Neural progenitor cell (in vitro differentiated cells): ENCODE data around the gene MYL7. TPM values are rescaled to one million over a fixed set of nuclear protein-coding genes. Genes with fewer than 3 reads are reported as not detected.

Experiments
- DNase-seq: peaks from one replicate; pipeline ENCODE4 v3.0.0-alpha.2; 2016; ENCODE audit warnings: low spot score
- H2AFZ ChIP-seq: fragments of 200-600 bp; sonication (generic); replicated peaks from 2 replicates; pipeline ENCODE4 v1.6.1; 2016; ENCODE audit warnings: antibody characterized with exemption
- H3F3A ChIP-seq: fragments of 200-600 bp; sonication (generic); 2 replicates; pipeline ENCODE4 v1.6.1; 2016; ENCODE audit warnings: antibody characterized with exemption, low read depth
- H3K27ac ChIP-seq: fragments of 200-600 bp; sonication (generic); 2 replicates; pipeline ENCODE4 v1.5.1; 2016; ENCODE audit warnings: mild to moderate bottlenecking
- H3K27me3 ChIP-seq: fragments of 200-600 bp; sonication (generic); 2 replicates; pipeline ENCODE4 v1.6.1; 2016; ENCODE audit warnings: mild to moderate bottlenecking, moderate library complexity
- H3K36me3 ChIP-seq: fragments of 200-600 bp; sonication (generic); 2 replicates; pipeline ENCODE4 v1.5.1; 2016
- H3K4me1 ChIP-seq: fragments of 200-600 bp; sonication (generic); 2 replicates; pipeline ENCODE4 v1.6.1; 2016; ENCODE audit warnings: mixed run types
- H3K4me2 ChIP-seq: fragments of 200-600 bp; sonication (generic); 2 replicates; pipeline ENCODE4 v1.6.1; 2016
- H3K4me3 ChIP-seq: fragments of 200-600 bp; sonication (generic); 2 replicates; pipeline ENCODE4 v1.5.1; 2016
- H3K79me2 ChIP-seq: fragments of 200-600 bp; sonication (generic); 2 replicates; pipeline ENCODE4 v1.6.1; 2016; ENCODE audit warnings: low read depth
- H3K9ac ChIP-seq: fragments of 200-600 bp; sonication (generic); 2 replicates; pipeline ENCODE4 v1.6.1; 2016
- H3K9me3 ChIP-seq: fragments of 200-600 bp; sonication (generic); 2 replicates; pipeline ENCODE4 v1.5.1; 2016; ENCODE audit warnings: low read depth
- H4K20me1 ChIP-seq: fragments of 200-600 bp; sonication (generic); 2 replicates; pipeline ENCODE4 v1.6.1; 2016; ENCODE audit warnings: low read depth
- H3K27ac Mint-ChIP-seq: 3 replicates; pipeline ENCODE4 v1.8.0; 2021; ENCODE audit warnings: mixed read lengths
- H3K27me3 Mint-ChIP-seq: 2 replicates; pipeline ENCODE4 v1.8.0; 2022; ENCODE audit warnings: low read depth, mild to moderate bottlenecking, inconsistent platforms, moderate library complexity, mixed read lengths; ENCODE audit not compliant: insufficient read depth
- H3K36me3 Mint-ChIP-seq: 3 replicates; pipeline ENCODE4 v1.8.0; 2021; ENCODE audit warnings: mixed read lengths
- H3K4me1 Mint-ChIP-seq: 3 replicates; pipeline ENCODE4 v1.8.0; 2021; ENCODE audit warnings: mixed read lengths
- H3K4me3 Mint-ChIP-seq: 3 replicates; pipeline ENCODE4 v1.8.0; 2021; ENCODE audit warnings: mild to moderate bottlenecking, moderate library complexity, mixed read lengths
- H3K9me3 Mint-ChIP-seq: 3 replicates; pipeline ENCODE4 v1.8.0; 2020; ENCODE audit warnings: mixed read lengths
- EZH2 ChIP-seq: fragments of 200-600 bp; sonication (generic); IDR thresholded peaks from 2 replicates; pipeline ENCODE4 v1.6.1; 2017; ENCODE audit warnings: antibody characterized with exemption, mild to moderate bottlenecking, moderate library complexity
- EZH2phosphoT487 ChIP-seq: fragments of 200-600 bp; sonication (generic); IDR thresholded peaks from 2 replicates; pipeline ENCODE4 v1.6.1; 2017; ENCODE audit warnings: antibody characterized with exemption
- total RNA-seq: library from RNA; depleted of rRNA; stranded (reverse); fragments of >200 nt; gene quantifications from 2 replicates; pipeline ENCODE4 v1.2.3, GENCODE V29; 2015; ENCODE audit warnings: low replicate concordance
- TF ChIP-seq, protein P1 (sequence below): fragments of 200-600 bp; sonication (generic); IDR thresholded peaks from 2 replicates; pipeline ENCODE4 v1.5.1; 2017; ENCODE audit warnings: antibody characterized with exemption, mild to moderate bottlenecking

Gene MYL7
- total RNA-seq, 1 donor from 2014 or later, result not detected

- Mint-ChIP-seq H3K9me3 (no peaks in the 10 kb centered on the region), H3K4me3 (peak overlapping the region; percentile 11), H3K36me3 (no peaks in the 10 kb centered on the region), H3K27ac (no peak overlapping the region), H3K4me1 (peaks cover 18% of the 10 kb centered on the region), H3K27me3 (peaks cover 5% of the 10 kb centered on the region)
- Histone ChIP-seq H3K27me3 (no peaks in the 10 kb centered on the region), H3K27ac (no peak overlapping the region), H4K20me1 (no peaks in the 10 kb centered on the region), H3F3A (no peaks in the 10 kb centered on the region), H3K9ac (no peak overlapping the region), H3K4me1 (peaks cover 15% of the 10 kb centered on the region), H3K36me3 (no peaks in the 10 kb centered on the region), H3K4me2 (no peak overlapping the region), H3K9me3 (no peaks in the 10 kb centered on the region), H3K4me3 (no peak overlapping the region), H3K79me2 (no peaks in the 10 kb centered on the region), H2AFZ (no peak overlapping the region)
- DNase-seq, result no peak
- TF ChIP-seq EZH2 (no peak), EZH2phosphoT487 (no peak)
- TF ChIP-seq, protein P1, sequence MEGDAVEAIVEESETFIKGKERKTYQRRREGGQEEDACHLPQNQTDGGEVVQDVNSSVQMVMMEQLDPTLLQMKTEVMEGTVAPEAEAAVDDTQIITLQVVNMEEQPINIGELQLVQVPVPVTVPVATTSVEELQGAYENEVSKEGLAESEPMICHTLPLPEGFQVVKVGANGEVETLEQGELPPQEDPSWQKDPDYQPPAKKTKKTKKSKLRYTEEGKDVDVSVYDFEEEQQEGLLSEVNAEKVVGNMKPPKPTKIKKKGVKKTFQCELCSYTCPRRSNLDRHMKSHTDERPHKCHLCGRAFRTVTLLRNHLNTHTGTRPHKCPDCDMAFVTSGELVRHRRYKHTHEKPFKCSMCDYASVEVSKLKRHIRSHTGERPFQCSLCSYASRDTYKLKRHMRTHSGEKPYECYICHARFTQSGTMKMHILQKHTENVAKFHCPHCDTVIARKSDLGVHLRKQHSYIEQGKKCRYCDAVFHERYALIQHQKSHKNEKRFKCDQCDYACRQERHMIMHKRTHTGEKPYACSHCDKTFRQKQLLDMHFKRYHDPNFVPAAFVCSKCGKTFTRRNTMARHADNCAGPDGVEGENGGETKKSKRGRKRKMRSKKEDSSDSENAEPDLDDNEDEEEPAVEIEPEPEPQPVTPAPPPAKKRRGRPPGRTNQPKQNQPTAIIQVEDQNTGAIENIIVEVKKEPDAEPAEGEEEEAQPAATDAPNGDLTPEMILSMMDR, result no peak
These were observed 21.0 kb upstream of the MYL7 start for GRCh38 chr7:44162179-44162578.

GRCh38 chr7:44161371-44161770 is 20.2 kb upstream of the MYL7 start:
- Histone ChIP-seq H3K4me1 (peaks cover 15% of the 10 kb centered on the region), H2AFZ (no peak overlapping the region), H3K4me2 (no peak overlapping the region), H3K27me3 (no peaks in the 10 kb centered on the region), H3K4me3 (no peak overlapping the region), H3K9ac (no peak overlapping the region), H3F3A (no peaks in the 10 kb centered on the region), H3K9me3 (no peaks in the 10 kb centered on the region), H3K27ac (no peak overlapping the region), H3K79me2 (no peaks in the 10 kb centered on the region), H4K20me1 (no peaks in the 10 kb centered on the region), H3K36me3 (no peaks in the 10 kb centered on the region)
- no peaks in the 10 kb centered on the region for H3K36me3 Mint-ChIP-seq
- peaks cover 5% of the 10 kb centered on the region for H3K27me3 Mint-ChIP-seq
- no peaks in the 10 kb centered on the region for H3K9me3 Mint-ChIP-seq
- no peak overlapping the region for H3K4me3 Mint-ChIP-seq
- TF ChIP-seq, protein P1, result no peak
- TF ChIP-seq EZH2phosphoT487 (no peak), EZH2 (no peak)
- no peak overlapping the region for H3K27ac Mint-ChIP-seq
- DNase-seq, result no peak
- H3K4me1 Mint-ChIP-seq, result peaks cover 18% of the 10 kb centered on the region

- H3K4me1 Mint-ChIP-seq, result peaks cover 18% of the 10 kb centered on the region
- no peak overlapping the region for H3K27ac Mint-ChIP-seq
- Histone ChIP-seq H3F3A (no peaks in the 10 kb centered on the region), H3K36me3 (no peaks in the 10 kb centered on the region), H3K79me2 (no peaks in the 10 kb centered on the region), H3K9ac (no peak overlapping the region), H3K4me2 (no peak overlapping the region), H3K9me3 (no peaks in the 10 kb centered on the region), H3K27me3 (no peaks in the 10 kb centered on the region), H2AFZ (no peak overlapping the region), H4K20me1 (no peaks in the 10 kb centered on the region), H3K27ac (no peak overlapping the region), H3K4me1 (peaks cover 15% of the 10 kb centered on the region), H3K4me3 (no peak overlapping the region)
- no peak for DNase-seq
- no peaks in the 10 kb centered on the region for H3K36me3 Mint-ChIP-seq
- TF ChIP-seq, protein P1, result no peak
- TF ChIP-seq EZH2, result no peak
- H3K4me3 Mint-ChIP-seq, result no peak overlapping the region
- H3K27me3 Mint-ChIP-seq, result peaks cover 5% of the 10 kb centered on the region
- H3K9me3 Mint-ChIP-seq, result no peaks in the 10 kb centered on the region
These were observed 18.9 kb upstream of the MYL7 start for GRCh38 chr7:44159824-44160630.
